Measurements from ENCODE around the gene NFS1.

DNA sequence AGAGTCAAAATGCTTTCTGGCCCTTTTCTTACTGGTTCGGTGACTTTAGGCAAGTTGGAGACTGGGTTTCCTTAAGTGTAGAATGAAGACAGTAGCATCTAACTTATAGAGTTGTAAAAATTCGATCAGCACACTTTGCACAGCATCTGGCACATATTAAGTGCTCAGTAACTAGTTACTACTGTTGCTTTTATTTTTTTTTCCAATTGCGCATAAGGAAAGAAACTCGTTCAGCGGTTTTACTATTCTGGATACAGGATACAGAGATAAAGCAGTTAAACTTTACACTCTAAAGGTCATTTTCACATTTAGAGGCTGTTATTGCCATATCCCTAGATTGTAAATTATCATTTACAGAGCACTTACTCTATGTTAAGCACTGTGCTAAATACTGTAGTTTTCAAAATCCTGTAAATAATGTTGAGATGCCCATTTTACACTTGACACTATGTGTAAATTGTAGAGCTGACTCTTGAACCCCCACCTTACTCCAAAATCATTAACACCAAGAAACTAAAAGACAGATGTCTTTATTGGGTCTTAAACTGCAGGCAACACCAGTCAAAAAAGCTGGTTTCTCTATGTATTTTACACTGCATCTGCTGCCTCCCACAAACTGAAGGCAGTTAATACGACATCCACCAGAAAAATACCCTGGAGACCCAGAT is 939 bp upstream of the NFS1 start:
- no peak for TF ChIP-seq CTCF (IDR thresholded peaks at IDR 0.05)
- TF ChIP-seq POLR2A (IDR thresholded peaks at IDR 0.05) = no peak
